ENCODE results near the gene PNPLA5.
"Not testable (repeated sequence)": the region's sequence is repeated elsewhere in the genome, so short reads cannot be mapped to it uniquely, and the experiment has no call there.

PNPLA5 gene

GRCh38 chr22:43909708-43910107, 17.9 kb upstream of the PNPLA5 start:
- no CpG with 5 or more reads among the region's 1 CpG for whole genome bisulfite sequencing, 2 donors (ENCODE audit: extremely low coverage in 2 of 2, insufficient read length in 2 of 2, insufficient replicate concordance in 1 of 2)
- Histone ChIP-seq H4K8ac (ENCODE audit: low read depth, low read length) (no peak overlapping the region), H3K4ac (ENCODE audit: low read length) (no peak overlapping the region), H3K18ac (ENCODE audit: low read length) (peak overlapping the region; percentile 8), H2AFZ (ENCODE audit: low read length) (no peak overlapping the region), H3K9me3 (replicated peaks in 1 of 2; ENCODE audit: control insufficient read depth in 2 of 2, insufficient read depth in 1 of 2, low read depth in 1 of 2, low read length in 2 of 2) (no peaks in the 10 kb centered on the region), H3K4me2 (ENCODE audit: insufficient read depth, low read length, poor library complexity, severe bottlenecking) (no peak overlapping the region), H3K79me1 (ENCODE audit: low read depth, low read length) (no peaks in the 10 kb centered on the region), H3K27ac (replicated peaks; ENCODE audit: low read length) (no peak overlapping the region), H3K36me3 (replicated peaks in 1 of 2; ENCODE audit: control insufficient read depth in 2 of 2, insufficient read depth in 2 of 2, low read length in 2 of 2) (no peaks in the 10 kb centered on the region), H3K4me3 (ENCODE audit: low read length in 2 of 2) (no peak overlapping the region), H3K9ac (ENCODE audit: low read depth, low read length, poor library complexity) (no peak overlapping the region), H3K4me1 (ENCODE audit: control insufficient read depth in 2 of 2, insufficient read depth in 1 of 2, low read depth in 1 of 2, low read length in 2 of 2) (peaks cover 0 to 3% of the 10 kb centered on the region in 2 donors), H2BK120ac (ENCODE audit: low read depth, low read length) (no peak overlapping the region), H2AK5ac (ENCODE audit: low read depth, low read length) (peak overlapping the region; percentile 30), H2BK5ac (ENCODE audit: low read length) (no peak overlapping the region), H3K14ac (ENCODE audit: low read length) (no peak overlapping the region), H2BK15ac (ENCODE audit: low read length) (peak overlapping the region; percentile 47), H2BK12ac (ENCODE audit: low read length) (no peak overlapping the region), H3K27me3 (ENCODE audit: control insufficient read depth in 3 of 3, insufficient read depth in 3 of 3, low read depth in 1 of 3, low read length in 3 of 3) (peaks cover 0 to 31% (median 0%) of the 10 kb centered on the region in 3 experiments), H3K23ac (ENCODE audit: low read depth, low read length, poor library complexity) (no peak overlapping the region), H4K91ac (ENCODE audit: low read depth, low read length, poor library complexity) (no peak overlapping the region)
- DNase-seq (ENCODE audit: low spot score) = no peak

GRCh38 chr22:43905681-43906080, 13.9 kb upstream of the PNPLA5 start:
- no peak for DNase-seq (ENCODE audit: low spot score)
- Histone ChIP-seq H3K4me1 (ENCODE audit: control insufficient read depth in 2 of 2, insufficient read depth in 1 of 2, low read depth in 1 of 2, low read length in 2 of 2) (no peaks in the 10 kb centered on the region), H3K4me3 (ENCODE audit: low read length in 2 of 2) (no peak overlapping the region), H2BK15ac (ENCODE audit: low read length) (no peak overlapping the region), H2AK5ac (ENCODE audit: low read depth, low read length) (no peak overlapping the region), H3K9ac (ENCODE audit: low read depth, low read length, poor library complexity) (no peak overlapping the region), H3K36me3 (replicated peaks in 1 of 2; ENCODE audit: control insufficient read depth in 2 of 2, insufficient read depth in 2 of 2, low read length in 2 of 2) (no peaks in the 10 kb centered on the region), H3K18ac (ENCODE audit: low read length) (no peak overlapping the region), H3K4me2 (ENCODE audit: insufficient read depth, low read length, poor library complexity, severe bottlenecking) (no peak overlapping the region), H3K79me1 (ENCODE audit: low read depth, low read length) (no peaks in the 10 kb centered on the region), H4K91ac (ENCODE audit: low read depth, low read length, poor library complexity) (no peak overlapping the region), H2BK120ac (ENCODE audit: low read depth, low read length) (no peak overlapping the region), H2AFZ (ENCODE audit: low read length) (no peak overlapping the region), H2BK12ac (ENCODE audit: low read length) (no peak overlapping the region), H3K23ac (ENCODE audit: low read depth, low read length, poor library complexity) (no peak overlapping the region), H3K14ac (ENCODE audit: low read length) (no peak overlapping the region), H3K27ac (replicated peaks; ENCODE audit: low read length) (no peak overlapping the region), H2BK5ac (ENCODE audit: low read length) (no peak overlapping the region), H3K9me3 (replicated peaks in 1 of 2; ENCODE audit: control insufficient read depth in 2 of 2, insufficient read depth in 1 of 2, low read depth in 1 of 2, low read length in 2 of 2) (no peaks in the 10 kb centered on the region), H4K8ac (ENCODE audit: low read depth, low read length) (no peak overlapping the region), H3K4ac (ENCODE audit: low read length) (no peak overlapping the region), H3K27me3 (ENCODE audit: control insufficient read depth in 3 of 3, insufficient read depth in 3 of 3, low read depth in 1 of 3, low read length in 3 of 3) (peaks cover 0 to 15% (median 0%) of the 10 kb centered on the region in 3 experiments)
- WGBS, 2 donors (ENCODE audit: extremely low coverage in 2 of 2, insufficient read length in 2 of 2, insufficient replicate concordance in 1 of 2) = no CpG with 5 or more reads among the region's 7 CpGs

- H3K23ac ChIP-seq (ENCODE audit: low read depth, low read length, poor library complexity); H3K36me3 ChIP-seq (replicated peaks in 1 of 2; ENCODE audit: control insufficient read depth in 2 of 2, insufficient read depth in 2 of 2, low read length in 2 of 2); H3K27ac ChIP-seq (replicated peaks; ENCODE audit: low read length); H3K4me1 ChIP-seq (ENCODE audit: control insufficient read depth in 2 of 2, insufficient read depth in 1 of 2, low read depth in 1 of 2, low read length in 2 of 2); H2AK5ac ChIP-seq (ENCODE audit: low read depth, low read length); H2BK12ac ChIP-seq (ENCODE audit: low read length); H2BK5ac ChIP-seq (ENCODE audit: low read length); H3K14ac ChIP-seq (ENCODE audit: low read length); H3K18ac ChIP-seq (ENCODE audit: low read length); H2AFZ ChIP-seq (ENCODE audit: low read length); H3K9me3 ChIP-seq (replicated peaks in 1 of 2; ENCODE audit: control insufficient read depth in 2 of 2, insufficient read depth in 1 of 2, low read depth in 1 of 2, low read length in 2 of 2); H3K4ac ChIP-seq (ENCODE audit: low read length); DNase-seq (ENCODE audit: low spot score); H3K4me2 ChIP-seq (ENCODE audit: insufficient read depth, low read length, poor library complexity, severe bottlenecking); H3K4me3 ChIP-seq (ENCODE audit: low read length in 2 of 2); H2BK120ac ChIP-seq (ENCODE audit: low read depth, low read length); H4K91ac ChIP-seq (ENCODE audit: low read depth, low read length, poor library complexity); H3K9ac ChIP-seq (ENCODE audit: low read depth, low read length, poor library complexity); H2BK15ac ChIP-seq (ENCODE audit: low read length); H3K79me1 ChIP-seq (ENCODE audit: low read depth, low read length); H4K8ac ChIP-seq (ENCODE audit: low read depth, low read length): not testable (repeated sequence)
- peaks cover 0 to 19% (median 0%) of the 10 kb centered on the region in 3 experiments for H3K27me3 ChIP-seq (ENCODE audit: control insufficient read depth in 3 of 3, insufficient read depth in 3 of 3, low read depth in 1 of 3, low read length in 3 of 3)
- no CpG with 5 or more reads among the region's 12 CpGs for WGBS, 2 donors (ENCODE audit: extremely low coverage in 2 of 2, insufficient read length in 2 of 2, insufficient replicate concordance in 1 of 2)
Measured at GRCh38 chr22:43904412-43904811, 12.6 kb upstream of the PNPLA5 start.

- not testable (repeated sequence) for H3K9ac ChIP-seq (ENCODE audit: low read depth, low read length, poor library complexity); H3K27ac ChIP-seq (replicated peaks; ENCODE audit: low read length); H3K36me3 ChIP-seq (replicated peaks in 1 of 2; ENCODE audit: control insufficient read depth in 2 of 2, insufficient read depth in 2 of 2, low read length in 2 of 2); H3K4ac ChIP-seq (ENCODE audit: low read length); H3K14ac ChIP-seq (ENCODE audit: low read length); H3K9me3 ChIP-seq (replicated peaks in 1 of 2; ENCODE audit: control insufficient read depth in 2 of 2, insufficient read depth in 1 of 2, low read depth in 1 of 2, low read length in 2 of 2); H3K4me2 ChIP-seq (ENCODE audit: insufficient read depth, low read length, poor library complexity, severe bottlenecking); H2BK120ac ChIP-seq (ENCODE audit: low read depth, low read length); H3K23ac ChIP-seq (ENCODE audit: low read depth, low read length, poor library complexity); H3K4me1 ChIP-seq (ENCODE audit: control insufficient read depth in 2 of 2, insufficient read depth in 1 of 2, low read depth in 1 of 2, low read length in 2 of 2); H2BK15ac ChIP-seq (ENCODE audit: low read length); H2AK5ac ChIP-seq (ENCODE audit: low read depth, low read length); H3K4me3 ChIP-seq (ENCODE audit: low read length in 2 of 2); H2BK12ac ChIP-seq (ENCODE audit: low read length); H3K18ac ChIP-seq (ENCODE audit: low read length); H4K91ac ChIP-seq (ENCODE audit: low read depth, low read length, poor library complexity); H3K79me1 ChIP-seq (ENCODE audit: low read depth, low read length); H2AFZ ChIP-seq (ENCODE audit: low read length); DNase-seq (ENCODE audit: low spot score); H4K8ac ChIP-seq (ENCODE audit: low read depth, low read length); H2BK5ac ChIP-seq (ENCODE audit: low read length)
- H3K27me3 ChIP-seq (ENCODE audit: control insufficient read depth in 3 of 3, insufficient read depth in 3 of 3, low read depth in 1 of 3, low read length in 3 of 3) = peaks cover 0 to 20% (median 0%) of the 10 kb centered on the region in 3 experiments
- no CpG with 5 or more reads among the region's 12 CpGs for WGBS, 2 donors (ENCODE audit: extremely low coverage in 2 of 2, insufficient read length in 2 of 2, insufficient replicate concordance in 1 of 2)
Measured at GRCh38 chr22:43903033-43903432, 11.2 kb upstream of the PNPLA5 start.

All from neuronal stem cell (in vitro differentiated cells).